Measurements from ENCODE around the gene TAPBP. TPM values are rescaled to one million over a fixed set of nuclear protein-coding genes. Genes with fewer than 3 reads are reported as not detected.

The TAPBP gene
- total and polyA plus RNA-seq, 9 of the 15 experiments (the other 6 are each of a cell fraction or from before 2014, with no cell fraction given) = 5.6 to 74.0 (median 22.3) TPM

GRCh38 chr6:33299237-33299944, 14.5 kb downstream of the TAPBP start:
- FAIRE-seq (peak; percentile 95), DNase-seq (ENCODE audit: extremely low read depth in 1 of 4, low spot score in 3 of 4) (peak; percentile 90 to 98 (median 92)), ATAC-seq (peak; percentile 84)
- ChIA-PET CTCF (ENCODE audit: low intra/inter-chr PET ratio) (interaction anchor here (0.7 to 2.4 kb wide), 2 partner anchors 19 to 126 kb away, joined by 4 to 20 read pairs; no protein-coding TSS in a partner anchor), POLR2A (interaction anchor here (0.6 to 3.8 kb wide), 31 partner anchors 9 to 829 kb away, joined by 3 to 36 read pairs (median 4); partner anchors contain the start of genes B3GALT4, PFDN6, RPS18 and TAPBP)
- peak overlapping the region; percentile 76 for H2AFZ ChIP-seq (ENCODE audit: low read depth, low read length)
- BruUV-seq (replicated peaks) = TSS peak; percentile 87
- H4K20me1 ChIP-seq (replicated peaks; ENCODE audit: control insufficient read depth, insufficient read depth, low read length) = peaks cover 11% of the 10 kb centered on the region; the same call in 1 of the 2 replicates
- H3K4me3 ChIP-seq = peak overlapping the region; percentile 64
- under 1% methylated on average over 54 of the region's 54 CpGs for WGBS (ENCODE audit: insufficient coverage, low coverage, missing lambda C conversion rate)
- H3K36me3 ChIP-seq (ENCODE audit: control insufficient read depth, insufficient read depth, low read length) = peaks cover 54% of the 10 kb centered on the region
- peak overlapping the region; percentile 94 to 98 for H3K9ac ChIP-seq (ENCODE audit: insufficient read depth in 1 of 2, low read depth in 2 of 2, low read length in 2 of 2)
- H3K27ac ChIP-seq (ENCODE audit: extremely low read depth, low read depth, low read length) = peak overlapping the region; percentile 94
- no peaks in the 10 kb centered on the region for H3K27me3 ChIP-seq (ENCODE audit: control insufficient read depth in 2 of 2, insufficient read depth in 2 of 2, low read length in 2 of 2)
- peaks cover 3% of the 10 kb centered on the region for H3K9me1 ChIP-seq (ENCODE audit: control insufficient read depth, insufficient read depth, low read length)
- peaks cover 50% of the 10 kb centered on the region for H3K79me2 ChIP-seq (ENCODE audit: control insufficient read depth, insufficient read depth, low read length)
- peaks cover 11 to 44% of the 10 kb centered on the region in 2 experiments for H3K4me1 ChIP-seq (replicated peaks in 1 of 2; ENCODE audit: control insufficient read depth in 2 of 2, insufficient read depth in 2 of 2, low read length in 2 of 2)
- H3K9me3 ChIP-seq (replicated peaks; ENCODE audit: control insufficient read depth, insufficient read depth, low read depth, low read length) = no peaks in the 10 kb centered on the region
- intact Hi-C loops (cut with micrococcal nuclease) = loop anchor here (1.0 to 5.0 kb wide), 5 partner anchors 14 to 128 kb away; partner anchors contain the start of genes KIFC1 and PHF1
- in situ Hi-C loops (cut with MboI) = no loop called here
- peak overlapping the region; percentile 95 for H3K4me2 ChIP-seq (ENCODE audit: insufficient read depth, low read length)
- TF ChIP-seq CCAR2 (IDR thresholded peaks at IDR 0.05; ENCODE audit: low read depth, low read length) (no peak; the same call in 1 of the 2 replicates), NRF1 (conservative IDR thresholded peaks at IDR 0.05 in 1 of 2, IDR thresholded peaks at IDR 0.05 in 1 of 2) (peak; percentile 82 to 86), TCF7L2 (IDR thresholded peaks at IDR 0.05; ENCODE audit: low read depth, low read length) (no peak), CUX1 (CRISPR knock-in tag; IDR thresholded peaks at IDR 0.05) (no peak), BCOR (IDR thresholded peaks at IDR 0.05) (peak; percentile 32; the same call in 1 of the 2 replicates), ZNF217 (CRISPR knock-in tag; IDR thresholded peaks at IDR 0.05) (no peak), NEUROD1 (IDR thresholded peaks at IDR 0.05; ENCODE audit: borderline replicate concordance, low read depth, low read length, partially characterized antibody) (peak; percentile 98), ATF1 (CRISPR knock-in tag; IDR thresholded peaks at IDR 0.05) (no peak), ATF1 (tag; IDR thresholded peaks at IDR 0.05) (peak; percentile 87), CHD1 (IDR thresholded peaks at IDR 0.05; ENCODE audit: low read length) (peak; percentile 98), MTA2 (IDR thresholded peaks at IDR 0.05; ENCODE audit: low read depth) (peak; percentile 7), ZNF76 (CRISPR knock-in tag; IDR thresholded peaks at IDR 0.05; ENCODE audit: borderline replicate concordance) (no peak; the same call in 1 of the 2 replicates), ATF7 (IDR thresholded peaks at IDR 0.05) (peak; percentile 72), GABPB2 (CRISPR knock-in tag; conservative IDR thresholded peaks at IDR 0.05) (no peak), CHD4 (IDR thresholded peaks at IDR 0.05; ENCODE audit: insufficient read depth, insufficient replicate concordance, low read depth, low read length, poor library complexity, severe bottlenecking) (no peak), PRMT5 (CRISPR knock-in tag; IDR thresholded peaks at IDR 0.05) (no peak), KLF6 (CRISPR knock-in tag; IDR thresholded peaks at IDR 0.05; ENCODE audit: borderline replicate concordance) (peak; percentile 39; the same call in 1 of the 2 replicates), KLF13 (tag; IDR thresholded peaks at IDR 0.05; ENCODE audit: borderline replicate concordance, low read depth) (peak; percentile 89)

Measured in K562 (cell line).